ENCODE data around the gene SEC61G.

DNA sequence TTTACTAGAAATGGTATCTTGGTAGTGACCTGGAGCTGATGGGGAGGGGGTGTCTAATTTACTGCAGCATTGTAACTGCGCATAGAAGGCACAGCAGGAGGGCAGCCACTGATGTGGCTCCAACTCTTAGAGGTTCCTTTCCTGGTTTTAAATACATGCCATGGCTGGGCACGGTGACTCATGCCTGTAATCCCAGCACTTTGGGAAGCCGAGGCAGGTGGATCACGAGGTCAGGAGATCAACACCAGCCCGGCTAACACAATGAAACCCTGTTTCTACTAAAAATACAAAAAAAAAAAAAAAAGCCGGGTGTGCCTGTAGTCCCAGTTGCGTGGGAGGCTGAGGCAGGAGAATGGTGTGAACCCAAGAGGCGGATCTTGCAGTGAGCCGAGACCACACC lies 19.2 kb upstream of the SEC61G start:
- TF ChIP-seq POLR2AphosphoS2 (conservative IDR thresholded peaks at IDR 0.05; ENCODE audit: low read length) (no peak), RFX5 (IDR thresholded peaks at IDR 0.05) (no peak), POLR2A (IDR thresholded peaks at IDR 0.05; ENCODE audit: low read length) (no peak)
- TF ChIP-seq, protein P1, sequence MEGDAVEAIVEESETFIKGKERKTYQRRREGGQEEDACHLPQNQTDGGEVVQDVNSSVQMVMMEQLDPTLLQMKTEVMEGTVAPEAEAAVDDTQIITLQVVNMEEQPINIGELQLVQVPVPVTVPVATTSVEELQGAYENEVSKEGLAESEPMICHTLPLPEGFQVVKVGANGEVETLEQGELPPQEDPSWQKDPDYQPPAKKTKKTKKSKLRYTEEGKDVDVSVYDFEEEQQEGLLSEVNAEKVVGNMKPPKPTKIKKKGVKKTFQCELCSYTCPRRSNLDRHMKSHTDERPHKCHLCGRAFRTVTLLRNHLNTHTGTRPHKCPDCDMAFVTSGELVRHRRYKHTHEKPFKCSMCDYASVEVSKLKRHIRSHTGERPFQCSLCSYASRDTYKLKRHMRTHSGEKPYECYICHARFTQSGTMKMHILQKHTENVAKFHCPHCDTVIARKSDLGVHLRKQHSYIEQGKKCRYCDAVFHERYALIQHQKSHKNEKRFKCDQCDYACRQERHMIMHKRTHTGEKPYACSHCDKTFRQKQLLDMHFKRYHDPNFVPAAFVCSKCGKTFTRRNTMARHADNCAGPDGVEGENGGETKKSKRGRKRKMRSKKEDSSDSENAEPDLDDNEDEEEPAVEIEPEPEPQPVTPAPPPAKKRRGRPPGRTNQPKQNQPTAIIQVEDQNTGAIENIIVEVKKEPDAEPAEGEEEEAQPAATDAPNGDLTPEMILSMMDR (IDR thresholded peaks at IDR 0.05) = no peak
- TF ChIP-seq, protein P2, sequence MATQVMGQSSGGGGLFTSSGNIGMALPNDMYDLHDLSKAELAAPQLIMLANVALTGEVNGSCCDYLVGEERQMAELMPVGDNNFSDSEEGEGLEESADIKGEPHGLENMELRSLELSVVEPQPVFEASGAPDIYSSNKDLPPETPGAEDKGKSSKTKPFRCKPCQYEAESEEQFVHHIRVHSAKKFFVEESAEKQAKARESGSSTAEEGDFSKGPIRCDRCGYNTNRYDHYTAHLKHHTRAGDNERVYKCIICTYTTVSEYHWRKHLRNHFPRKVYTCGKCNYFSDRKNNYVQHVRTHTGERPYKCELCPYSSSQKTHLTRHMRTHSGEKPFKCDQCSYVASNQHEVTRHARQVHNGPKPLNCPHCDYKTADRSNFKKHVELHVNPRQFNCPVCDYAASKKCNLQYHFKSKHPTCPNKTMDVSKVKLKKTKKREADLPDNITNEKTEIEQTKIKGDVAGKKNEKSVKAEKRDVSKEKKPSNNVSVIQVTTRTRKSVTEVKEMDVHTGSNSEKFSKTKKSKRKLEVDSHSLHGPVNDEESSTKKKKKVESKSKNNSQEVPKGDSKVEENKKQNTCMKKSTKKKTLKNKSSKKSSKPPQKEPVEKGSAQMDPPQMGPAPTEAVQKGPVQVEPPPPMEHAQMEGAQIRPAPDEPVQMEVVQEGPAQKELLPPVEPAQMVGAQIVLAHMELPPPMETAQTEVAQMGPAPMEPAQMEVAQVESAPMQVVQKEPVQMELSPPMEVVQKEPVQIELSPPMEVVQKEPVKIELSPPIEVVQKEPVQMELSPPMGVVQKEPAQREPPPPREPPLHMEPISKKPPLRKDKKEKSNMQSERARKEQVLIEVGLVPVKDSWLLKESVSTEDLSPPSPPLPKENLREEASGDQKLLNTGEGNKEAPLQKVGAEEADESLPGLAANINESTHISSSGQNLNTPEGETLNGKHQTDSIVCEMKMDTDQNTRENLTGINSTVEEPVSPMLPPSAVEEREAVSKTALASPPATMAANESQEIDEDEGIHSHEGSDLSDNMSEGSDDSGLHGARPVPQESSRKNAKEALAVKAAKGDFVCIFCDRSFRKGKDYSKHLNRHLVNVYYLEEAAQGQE (IDR thresholded peaks at IDR 0.05) = no peak
